Caco-2 (cell line): ENCODE data around the gene FBXO47. TPM values are rescaled to one million over a fixed set of nuclear protein-coding genes. Genes with fewer than 3 reads are reported as not detected.

Experiments
- BruUV-seq: library from RNA; stranded (reverse); fragments of 400-500 nt; replicated peaks from 2 replicates; lab custom pipeline; 2021; lab: Mats Ljungman, UMichigan
- CTCF ChIA-PET: fragments of 300-600 bp; sonication (Branson Sonifier 250); formaldehyde crosslinking; loops from one replicate; lab custom pipeline; 2022; ENCODE audit warnings: antibody characterized with exemption; lab: Charles Lee
- POLR2A ChIA-PET: fragments of 300-600 bp; sonication (Branson Sonifier 250); formaldehyde crosslinking; loops from one replicate; lab custom pipeline; 2022; ENCODE audit warnings: antibody characterized with exemption; lab: Charles Lee
- DNase-seq, 2 experiments: peaks; one replicate each; pipeline versions ENCODE4 v3.0.0 to v3.0.0-alpha.2; 2020 to 2022
- H3K27me3 ChIP-seq: replicated peaks from 2 replicates; pipeline ENCODE4 v1.6.0; 2011; ENCODE audit warnings: low read length; ENCODE audit not compliant: control insufficient read depth, insufficient read depth
- H3K36me3 ChIP-seq: 2 replicates; pipeline ENCODE4 v1.5.1; 2011; ENCODE audit warnings: low read length; ENCODE audit not compliant: control insufficient read depth, insufficient read depth
- H3K4me1 ChIP-seq: fragments of 250-450 bp; sonication (Bioruptor Pico); 2 replicates; pipeline ENCODE4 v1.5.1; 2020; ENCODE audit warnings: mild to moderate bottlenecking
- H3K4me3 ChIP-seq: 2 replicates; pipeline ENCODE4 v1.5.1; 2011; ENCODE audit warnings: low read depth, mild to moderate bottlenecking, control low read depth, low read length
- H3K9me3 ChIP-seq: fragments of 250-450 bp; sonication (Bioruptor Pico); 2 replicates; pipeline ENCODE4 v1.5.1; 2020; ENCODE audit warnings: mild to moderate bottlenecking, moderate library complexity
- H3K27ac Mint-ChIP-seq: one replicate; pipeline ENCODE4 v1.8.0; 2022; ENCODE audit warnings: mixed read lengths; ENCODE audit not compliant: unreplicated experiment
- H3K27me3 Mint-ChIP-seq: one replicate; pipeline ENCODE4 v1.8.0; 2022; ENCODE audit warnings: mixed read lengths; ENCODE audit not compliant: insufficient read depth, unreplicated experiment
- H3K36me3 Mint-ChIP-seq: one replicate; pipeline ENCODE4 v1.8.0; 2022; ENCODE audit warnings: mild to moderate bottlenecking, mixed read lengths; ENCODE audit not compliant: insufficient read depth, unreplicated experiment
- H3K4me1 Mint-ChIP-seq: one replicate; pipeline ENCODE4 v1.8.0; 2022; ENCODE audit warnings: low read depth, mixed read lengths; ENCODE audit not compliant: unreplicated experiment
- H3K4me3 Mint-ChIP-seq: one replicate; pipeline ENCODE4 v1.8.0; 2022; ENCODE audit warnings: mild to moderate bottlenecking, moderate library complexity, mixed read lengths; ENCODE audit not compliant: unreplicated experiment
- H3K9me3 Mint-ChIP-seq: one replicate; pipeline ENCODE4 v1.8.0; 2022; ENCODE audit warnings: mixed read lengths; ENCODE audit not compliant: unreplicated experiment
- intact Hi-C: fragments of 100-400 bp; cut with micrococcal nuclease; formaldehyde crosslinking; loops from one replicate; pipeline ENCODE4 v1.10.0; 2022; ENCODE audit not compliant: unreplicated experiment
- total RNA-seq: library from RNA; stranded (reverse); gene quantifications from 2 replicates; pipeline ENCODE4 v1.2.3, GENCODE V29; 2022
- TF ChIP-seq, protein P1 (sequence below), 2 experiments: fragments of 200-600 bp in 1 of 2; IDR thresholded peaks; 1 replicate in 1 of 2; 2 replicates in 1 of 2; pipeline versions ENCODE4 v1.5.1 to v1.8.0; 2011 to 2022; ENCODE audit warnings: antibody characterized with exemption in 1 of 2, control low read depth in 1 of 2, inconsistent platforms in 1 of 2, low read depth in 1 of 2, low read length in 1 of 2, mild to moderate bottlenecking in 1 of 2, moderate library complexity in 1 of 2; ENCODE audit not compliant: insufficient read depth in 1 of 2, severe bottlenecking in 1 of 2, unreplicated experiment in 1 of 2

FBXO47 gene
- total RNA-seq, 1 experiment from 2014 or later = not detected

GRCh38 chr17:39015546-39015935 lies 48.3 kb upstream of the FBXO47 start:
- no peaks in the 10 kb centered on the region for H3K36me3 ChIP-seq
- H3K27me3 ChIP-seq = no peaks in the 10 kb centered on the region
- Mint-ChIP-seq H3K9me3 (no peaks in the 10 kb centered on the region), H3K27ac (no peak overlapping the region), H3K27me3 (no peaks in the 10 kb centered on the region), H3K36me3 (no peaks in the 10 kb centered on the region), H3K4me3 (no peak overlapping the region), H3K4me1 (peaks cover 9% of the 10 kb centered on the region)
- BruUV-seq = no TSS peak
- ChIA-PET CTCF (interaction anchor here (0.6 kb wide), 1 partner anchor 347 kb away, joined by 3 read pairs; no protein-coding TSS in a partner anchor), POLR2A (no interaction called here)
- TF ChIP-seq, protein P1, sequence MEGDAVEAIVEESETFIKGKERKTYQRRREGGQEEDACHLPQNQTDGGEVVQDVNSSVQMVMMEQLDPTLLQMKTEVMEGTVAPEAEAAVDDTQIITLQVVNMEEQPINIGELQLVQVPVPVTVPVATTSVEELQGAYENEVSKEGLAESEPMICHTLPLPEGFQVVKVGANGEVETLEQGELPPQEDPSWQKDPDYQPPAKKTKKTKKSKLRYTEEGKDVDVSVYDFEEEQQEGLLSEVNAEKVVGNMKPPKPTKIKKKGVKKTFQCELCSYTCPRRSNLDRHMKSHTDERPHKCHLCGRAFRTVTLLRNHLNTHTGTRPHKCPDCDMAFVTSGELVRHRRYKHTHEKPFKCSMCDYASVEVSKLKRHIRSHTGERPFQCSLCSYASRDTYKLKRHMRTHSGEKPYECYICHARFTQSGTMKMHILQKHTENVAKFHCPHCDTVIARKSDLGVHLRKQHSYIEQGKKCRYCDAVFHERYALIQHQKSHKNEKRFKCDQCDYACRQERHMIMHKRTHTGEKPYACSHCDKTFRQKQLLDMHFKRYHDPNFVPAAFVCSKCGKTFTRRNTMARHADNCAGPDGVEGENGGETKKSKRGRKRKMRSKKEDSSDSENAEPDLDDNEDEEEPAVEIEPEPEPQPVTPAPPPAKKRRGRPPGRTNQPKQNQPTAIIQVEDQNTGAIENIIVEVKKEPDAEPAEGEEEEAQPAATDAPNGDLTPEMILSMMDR (IDR thresholded peaks at IDR 0.05; ENCODE audit: insufficient read depth in 1 of 2, low read depth in 1 of 2, low read length in 1 of 2, severe bottlenecking in 1 of 2, unreplicated experiment in 1 of 2) = no peak
- H3K4me3 ChIP-seq = no peak overlapping the region
- H3K9me3 ChIP-seq = no peaks in the 10 kb centered on the region
- no peaks in the 10 kb centered on the region for H3K4me1 ChIP-seq
- DNase-seq = no peak
- intact Hi-C loops = no loop called here

DNA sequence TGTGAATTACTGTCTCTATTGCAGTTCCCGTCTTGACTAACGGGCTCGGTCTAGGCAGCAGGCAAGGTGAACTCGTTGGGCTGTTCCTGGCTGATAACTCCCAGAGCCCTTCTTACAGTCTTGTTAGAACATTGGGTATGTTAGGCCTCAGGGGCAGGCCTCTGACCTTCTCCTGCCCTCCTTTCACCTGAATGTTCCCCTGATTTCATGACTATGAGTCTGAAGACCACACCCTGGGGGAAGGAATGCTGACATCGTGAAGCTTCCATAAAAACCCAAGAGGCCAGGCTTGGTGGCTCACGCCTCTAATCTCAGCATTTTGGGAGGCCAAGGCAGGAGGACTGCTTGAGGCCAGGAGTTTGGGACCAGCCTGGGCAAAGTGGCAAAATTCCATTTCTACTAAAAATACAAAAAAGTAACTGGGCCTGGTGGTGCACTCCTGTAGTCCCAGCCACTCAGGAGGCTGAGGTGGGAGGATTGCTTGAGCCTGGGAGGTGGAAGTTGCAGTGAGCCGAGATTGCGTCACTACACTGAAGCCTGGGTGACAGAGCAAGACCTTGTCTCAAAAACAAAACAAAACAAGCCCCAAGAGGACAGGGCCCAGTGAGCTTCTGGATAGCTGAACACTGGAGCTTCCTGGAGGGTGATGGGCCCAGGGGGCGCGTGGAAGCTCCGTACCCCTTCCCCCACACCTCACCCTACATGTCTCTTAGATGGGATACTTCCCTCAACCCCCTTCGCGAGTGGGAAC lies 47.8 kb upstream of the FBXO47 start:
- TF ChIP-seq, protein P1 (IDR thresholded peaks at IDR 0.05; ENCODE audit: insufficient read depth in 1 of 2, low read depth in 1 of 2, low read length in 1 of 2, severe bottlenecking in 1 of 2, unreplicated experiment in 1 of 2) = no peak
- peaks cover 9% of the 10 kb centered on the region for H3K4me1 Mint-ChIP-seq
- Histone ChIP-seq H3K36me3 (no peaks in the 10 kb centered on the region), H3K4me3 (no peak overlapping the region), H3K27me3 (no peaks in the 10 kb centered on the region), H3K4me1 (no peaks in the 10 kb centered on the region), H3K9me3 (no peaks in the 10 kb centered on the region)
- H3K4me3 Mint-ChIP-seq = no peak overlapping the region
- BruUV-seq = no TSS peak
- ChIA-PET POLR2A (no interaction called here), CTCF (interaction anchor here (0.5 kb wide), 1 partner anchor 434 kb away, joined by 3 read pairs; no protein-coding TSS in a partner anchor)
- H3K27me3 Mint-ChIP-seq = no peaks in the 10 kb centered on the region
- intact Hi-C loops = no loop called here
- peak overlapping the region; percentile 45 for H3K27ac Mint-ChIP-seq
- no peaks in the 10 kb centered on the region for H3K36me3 Mint-ChIP-seq
- peak in 1 of 2 experiments; percentile 50 for DNase-seq
- H3K9me3 Mint-ChIP-seq = no peaks in the 10 kb centered on the region

DNA sequence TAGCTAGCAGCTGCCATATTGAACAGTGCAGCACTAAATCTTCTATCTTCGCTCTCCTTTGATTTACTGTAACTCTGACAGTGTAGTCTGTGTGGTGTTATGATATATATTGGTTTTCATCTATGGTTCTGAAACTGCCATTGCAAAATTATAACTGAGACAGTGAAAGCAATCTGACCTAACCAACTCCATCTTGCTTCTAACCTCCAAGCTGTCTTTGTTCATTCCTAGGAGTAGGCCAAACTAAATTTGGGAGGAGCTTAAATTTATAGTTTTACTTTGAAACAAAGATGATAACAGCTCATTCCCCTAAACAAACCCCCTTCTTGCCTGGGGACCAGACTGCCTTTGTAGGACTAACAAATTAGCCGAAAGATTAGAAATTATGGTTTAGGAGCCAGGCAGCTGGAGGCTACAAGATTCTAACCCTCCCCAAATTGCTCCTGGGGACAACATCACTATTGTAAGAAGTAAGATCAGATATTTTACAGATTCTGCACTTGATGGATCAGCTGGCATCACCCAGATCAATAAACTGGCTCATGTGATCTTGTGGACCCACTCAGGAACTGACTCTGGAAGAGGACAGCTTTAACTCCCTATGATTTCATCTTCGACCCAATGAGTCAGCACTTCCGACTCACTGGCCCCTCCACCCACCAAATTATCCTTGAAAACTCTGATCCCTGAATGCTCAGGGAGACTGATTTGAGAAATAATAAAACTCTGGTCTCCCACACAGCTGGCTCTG lies 47.0 kb upstream of the FBXO47 start:
- ChIA-PET POLR2A (no interaction called here), CTCF (interaction anchor here (0.5 kb wide), 1 partner anchor 435 kb away, joined by 3 read pairs; no protein-coding TSS in a partner anchor)
- no peaks in the 10 kb centered on the region for H3K27me3 ChIP-seq
- H3K4me3 ChIP-seq = no peak overlapping the region
- no peaks in the 10 kb centered on the region for H3K36me3 Mint-ChIP-seq
- peaks cover 9% of the 10 kb centered on the region for H3K4me1 Mint-ChIP-seq
- peaks cover under 1% of the 10 kb centered on the region; the same call in 1 of the 2 replicates for H3K9me3 ChIP-seq
- TF ChIP-seq, protein P1 (IDR thresholded peaks at IDR 0.05; ENCODE audit: insufficient read depth in 1 of 2, low read depth in 1 of 2, low read length in 1 of 2, severe bottlenecking in 1 of 2, unreplicated experiment in 1 of 2) = no peak
- H3K4me1 ChIP-seq = no peaks in the 10 kb centered on the region
- no peak for DNase-seq
- H3K27me3 Mint-ChIP-seq = no peaks in the 10 kb centered on the region
- no peaks in the 10 kb centered on the region for H3K36me3 ChIP-seq
- peak overlapping the region; percentile 45 for H3K27ac Mint-ChIP-seq
- no TSS peak for BruUV-seq
- no peak overlapping the region for H3K4me3 Mint-ChIP-seq
- intact Hi-C loops = no loop called here
- H3K9me3 Mint-ChIP-seq = no peaks in the 10 kb centered on the region
